GM13977 (cell line): ENCODE results near the gene BAG3.

Source experiments
- DNase-seq: peaks from one replicate; pipeline ENCODE4 v3.0.0; 2012; ENCODE audit warnings: low spot score
- in situ Hi-C: fragments of 300-500 bp; cut with MboI; formaldehyde crosslinking; loops from one replicate; pipeline ENCODE4 v1.12.0; 2022; ENCODE audit warnings: low sequenced_read_pairs, low pct_unique_long_range_greater_than_20kb, mixed read lengths, inconsistent platforms; ENCODE audit not compliant: unreplicated experiment
- TF ChIP-seq, protein P1 (sequence below): IDR thresholded peaks from 2 replicates; pipeline ENCODE4 v1.5.1; 2012; ENCODE audit warnings: mild to moderate bottlenecking, control low read depth; ENCODE audit not compliant: insufficient read depth; ENCODE audit errors: extremely low read depth, missing control alignments

The BAG3 gene

GRCh38 chr10:119640384-119640783 lies 10.8 kb upstream of the BAG3 start:
- in situ Hi-C loops: no loop called here
- no peak for DNase-seq
- TF ChIP-seq, protein P1, sequence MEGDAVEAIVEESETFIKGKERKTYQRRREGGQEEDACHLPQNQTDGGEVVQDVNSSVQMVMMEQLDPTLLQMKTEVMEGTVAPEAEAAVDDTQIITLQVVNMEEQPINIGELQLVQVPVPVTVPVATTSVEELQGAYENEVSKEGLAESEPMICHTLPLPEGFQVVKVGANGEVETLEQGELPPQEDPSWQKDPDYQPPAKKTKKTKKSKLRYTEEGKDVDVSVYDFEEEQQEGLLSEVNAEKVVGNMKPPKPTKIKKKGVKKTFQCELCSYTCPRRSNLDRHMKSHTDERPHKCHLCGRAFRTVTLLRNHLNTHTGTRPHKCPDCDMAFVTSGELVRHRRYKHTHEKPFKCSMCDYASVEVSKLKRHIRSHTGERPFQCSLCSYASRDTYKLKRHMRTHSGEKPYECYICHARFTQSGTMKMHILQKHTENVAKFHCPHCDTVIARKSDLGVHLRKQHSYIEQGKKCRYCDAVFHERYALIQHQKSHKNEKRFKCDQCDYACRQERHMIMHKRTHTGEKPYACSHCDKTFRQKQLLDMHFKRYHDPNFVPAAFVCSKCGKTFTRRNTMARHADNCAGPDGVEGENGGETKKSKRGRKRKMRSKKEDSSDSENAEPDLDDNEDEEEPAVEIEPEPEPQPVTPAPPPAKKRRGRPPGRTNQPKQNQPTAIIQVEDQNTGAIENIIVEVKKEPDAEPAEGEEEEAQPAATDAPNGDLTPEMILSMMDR: no peak

DNA sequence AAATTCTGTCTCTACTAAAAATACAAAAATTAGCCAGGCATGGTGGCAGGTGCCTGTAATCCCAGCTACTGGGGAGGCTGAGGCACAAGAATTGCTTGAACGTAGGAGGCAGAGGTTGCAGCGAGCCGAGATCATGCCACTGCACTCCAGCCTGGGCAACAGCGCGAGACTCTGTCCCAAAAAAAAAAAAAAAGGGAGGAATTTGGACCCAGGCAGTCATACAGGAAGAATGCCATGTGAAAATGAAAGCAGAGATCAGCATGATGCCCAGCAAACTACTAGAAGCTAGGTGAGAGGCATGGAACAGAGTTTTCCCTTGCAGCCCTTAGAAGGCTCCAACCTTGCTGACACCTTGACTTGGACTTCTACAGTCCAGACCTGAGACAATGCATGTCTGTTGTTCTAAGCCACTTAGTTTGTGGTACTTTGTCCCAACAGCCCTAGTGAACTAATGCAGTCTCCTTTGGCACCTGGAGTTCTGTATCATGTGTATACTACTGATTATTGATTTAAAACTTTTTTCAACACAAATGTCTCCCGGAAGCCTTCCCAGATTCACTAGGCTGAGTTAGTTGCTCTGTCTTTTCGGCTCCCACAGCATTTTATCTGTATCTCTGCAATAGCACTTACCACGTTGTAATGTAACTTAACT lies 10.2 kb upstream of the BAG3 start:
- DNase-seq: no peak
- in situ Hi-C loops: no loop called here
- TF ChIP-seq, protein P1: no peak

DNA sequence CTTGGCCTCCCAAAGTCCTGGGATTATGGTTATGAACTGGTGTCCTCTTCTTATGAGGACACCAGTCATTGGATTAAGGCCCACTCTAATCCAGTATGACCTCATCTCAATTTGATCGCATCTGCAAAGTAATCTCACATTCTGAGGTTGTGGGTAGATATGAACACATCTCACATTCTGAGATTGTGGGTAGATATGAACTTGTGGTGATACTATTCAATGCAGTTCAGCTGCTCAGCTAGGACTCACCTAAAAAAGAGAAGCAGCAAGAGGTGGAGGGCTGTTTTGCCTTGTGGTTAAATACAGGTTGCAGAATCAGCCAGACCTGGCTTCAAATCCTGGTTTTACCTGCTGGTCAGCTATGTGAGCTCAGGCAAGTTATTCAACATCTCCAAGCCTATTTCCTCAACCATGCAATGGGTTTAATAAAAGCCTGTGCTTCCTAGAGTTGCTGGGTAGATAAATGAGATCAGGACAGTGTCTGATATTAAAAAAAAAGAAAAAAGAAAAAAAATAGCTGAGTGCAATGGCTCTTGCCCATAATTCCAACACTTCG lies 8.5 kb upstream of the BAG3 start:
- in situ Hi-C loops: no loop called here
- TF ChIP-seq, protein P1: no peak
- no peak for DNase-seq

DNA sequence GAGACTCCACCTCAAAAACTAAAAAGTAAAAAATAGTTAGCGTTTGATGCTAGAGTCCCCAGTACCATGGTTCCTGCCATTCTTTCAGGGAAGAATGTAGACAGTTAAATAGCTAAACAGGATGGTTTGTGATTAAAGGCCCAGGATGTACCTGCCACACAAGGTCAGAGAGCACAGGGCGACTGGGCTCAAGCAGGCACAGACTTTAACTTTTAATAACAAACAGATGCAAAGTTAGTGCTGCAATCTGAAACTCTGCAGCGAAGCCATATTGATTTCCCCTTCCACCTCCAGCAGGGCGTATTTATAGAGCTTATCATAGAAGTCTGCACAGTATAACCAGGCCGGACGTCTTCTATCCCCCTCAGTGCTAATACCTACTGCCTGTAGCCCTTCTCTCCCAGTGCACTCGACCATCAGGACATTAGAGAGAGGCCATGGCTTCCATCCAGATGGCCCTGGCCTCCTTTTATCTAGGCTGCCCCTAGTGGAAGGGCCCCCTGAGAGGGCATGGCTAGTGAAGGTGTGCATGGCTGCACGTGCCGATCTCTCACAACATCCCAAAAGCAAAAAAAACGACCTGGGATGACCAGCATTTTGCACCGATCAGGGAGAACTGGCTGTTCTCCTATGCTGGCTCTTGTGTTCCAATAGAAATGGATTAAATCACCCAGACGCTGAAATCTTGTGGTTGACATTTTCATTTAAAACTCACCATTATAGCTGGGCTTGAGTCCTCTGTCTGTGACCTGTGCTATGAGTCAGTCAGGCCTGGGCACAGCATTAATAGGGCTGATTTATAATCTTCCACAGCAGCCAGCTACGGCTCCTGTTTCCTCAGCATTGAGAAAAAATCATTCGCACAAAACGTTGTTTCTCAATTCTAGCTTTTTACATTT lies 7.6 kb upstream of the BAG3 start:
- TF ChIP-seq, protein P1: no peak
- in situ Hi-C loops: no loop called here
- no peak for DNase-seq

DNA sequence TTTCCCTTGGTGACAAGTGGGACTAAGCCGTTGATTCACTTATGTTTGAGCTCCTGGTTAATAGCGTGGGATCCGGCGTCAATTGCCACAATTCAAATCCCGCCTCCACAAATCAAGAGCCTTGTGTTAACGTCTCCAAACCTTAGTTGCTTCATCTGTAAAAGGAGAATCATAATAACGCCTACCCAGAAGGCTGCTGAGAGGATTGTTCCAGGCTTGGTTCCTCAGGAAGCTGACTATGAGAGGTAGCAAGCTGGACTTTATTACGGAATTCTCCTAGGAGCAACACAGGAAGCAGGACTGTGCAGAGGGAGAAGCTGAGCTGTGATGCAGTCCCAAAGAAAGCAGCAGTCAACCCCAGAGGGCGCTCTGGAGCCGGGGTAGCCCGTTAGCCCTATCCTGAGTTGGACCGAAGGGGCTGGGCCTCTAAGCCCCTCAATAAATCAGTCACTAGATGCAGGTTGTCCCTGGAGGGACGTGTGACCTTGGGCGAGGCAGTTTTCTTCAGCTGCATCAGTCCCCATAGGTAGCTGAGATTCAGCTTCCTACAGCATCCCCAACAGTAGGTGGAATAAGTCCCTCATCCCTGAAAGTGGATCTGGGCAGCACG lies 6.9 kb upstream of the BAG3 start:
- no peak for DNase-seq

GRCh38 chr10:119644994-119645393 lies 6.2 kb upstream of the BAG3 start:
- no peak for DNase-seq
- TF ChIP-seq, protein P1: no peak
- in situ Hi-C loops: no loop called here

More for the DNA sequence above, 6.9 kb upstream of the BAG3 start:
- TF ChIP-seq, protein P1: no peak
- in situ Hi-C loops: no loop called here
